Activated effector memory CD4-positive, alpha-beta T cell treated with anti-CD3 and anti-CD28 coated beads, Interleukin-2, amount 50 U/mL, for 16 hours (primary cell): Measurements from ENCODE around the gene SNX24.
"Not testable (repeated sequence)": the region's sequence is repeated elsewhere in the genome, so short reads cannot be mapped to it uniquely, and the experiment has no call there.

Experiments used
- DNase-seq: peaks from one replicate; pipeline ENCODE4 v3.0.0-alpha.2; 2020

The SNX24 gene

GRCh38 chr5:122924719-122925395 lies 79.4 kb downstream of the SNX24 start:
- no peak for DNase-seq

GRCh38 chr5:122929001-122929400 lies 83.6 kb downstream of the SNX24 start:
- no peak for DNase-seq

GRCh38 chr5:122929980-122930379 lies 84.6 kb downstream of the SNX24 start:
- DNase-seq, result no peak

- DNase-seq, result no peak
Observed at GRCh38 chr5:122933956-122934355, 88.5 kb downstream of the SNX24 start.

- DNase-seq, result no peak
Observed at GRCh38 chr5:122936088-122936487, 90.7 kb downstream of the SNX24 start.

GRCh38 chr5:122937914-122938313 lies 92.5 kb downstream of the SNX24 start:
- no peak for DNase-seq

GRCh38 chr5:122940890-122941289 lies 95.5 kb downstream of the SNX24 start:
- no peak for DNase-seq

- no peak for DNase-seq
Observed at GRCh38 chr5:122941737-122942136, 96.3 kb downstream of the SNX24 start.

GRCh38 chr5:122942164-122942914 lies 96.9 kb downstream of the SNX24 start:
- DNase-seq, result no peak

GRCh38 chr5:122943050-122943698 lies 97.8 kb downstream of the SNX24 start:
- DNase-seq, result no peak

- no peak for DNase-seq
Observed at GRCh38 chr5:122944051-122944450, 98.6 kb downstream of the SNX24 start.

- no peak for DNase-seq
Observed at GRCh38 chr5:122947372-122947771, 102.0 kb downstream of the SNX24 start.

GRCh38 chr5:122947772-122948171 lies 102.4 kb downstream of the SNX24 start:
- no peak for DNase-seq

- no peak for DNase-seq
Observed at GRCh38 chr5:122948319-122948718, 102.9 kb downstream of the SNX24 start.

- no peak for DNase-seq
Observed at GRCh38 chr5:122951658-122952057, 106.2 kb downstream of the SNX24 start.

- DNase-seq, result no peak
Observed at GRCh38 chr5:122954719-122955118, 109.3 kb downstream of the SNX24 start.

GRCh38 chr5:122957457-122957856 lies 112.0 kb downstream of the SNX24 start:
- DNase-seq, result no peak

GRCh38 chr5:122959740-122960445 lies 114.5 kb downstream of the SNX24 start:
- no peak for DNase-seq

GRCh38 chr5:122963305-122963704 lies 117.9 kb downstream of the SNX24 start:
- no peak for DNase-seq

GRCh38 chr5:122965111-122965510 lies 119.7 kb downstream of the SNX24 start:
- no peak for DNase-seq

GRCh38 chr5:122967085-122967484 lies 121.7 kb downstream of the SNX24 start:
- no peak for DNase-seq

- DNase-seq, result no peak
Observed at GRCh38 chr5:122967625-122968024, 122.2 kb downstream of the SNX24 start.

GRCh38 chr5:122968056-122968455 lies 122.6 kb downstream of the SNX24 start:
- DNase-seq, result not testable (repeated sequence)
